Measurements from ENCODE around the gene AP1S3. TPM values are rescaled to one million over a fixed set of nuclear protein-coding genes. Genes with fewer than 3 reads are reported as not detected.

The AP1S3 gene
- total RNA-seq, 1 donor from 2014 or later = 5.1 TPM

GRCh38 chr2:223800908-223801307 is 36.5 kb downstream of the AP1S3 start:
- no peaks in the 10 kb centered on the region for H3K4me1 Mint-ChIP-seq
- H3F3A ChIP-seq (ENCODE audit: low read depth) = no peaks in the 10 kb centered on the region
- no peak overlapping the region for H3K9ac ChIP-seq
- H3K9me3 Mint-ChIP-seq = no peaks in the 10 kb centered on the region
- no peak overlapping the region for H2AFZ ChIP-seq (replicated peaks)
- no peaks in the 10 kb centered on the region for H3K9me3 ChIP-seq (ENCODE audit: low read depth)
- no peaks in the 10 kb centered on the region for H3K4me1 ChIP-seq
- H3K27ac Mint-ChIP-seq = no peak overlapping the region
- H3K36me3 Mint-ChIP-seq = no peaks in the 10 kb centered on the region
- no peaks in the 10 kb centered on the region for H3K79me2 ChIP-seq (ENCODE audit: low read depth)
- no peak overlapping the region for H3K27ac ChIP-seq
- H3K27me3 Mint-ChIP-seq (ENCODE audit: insufficient read depth, low read depth) = no peaks in the 10 kb centered on the region
- no peaks in the 10 kb centered on the region for H3K36me3 ChIP-seq
- TF ChIP-seq EZH2 (IDR thresholded peaks at IDR 0.05) (no peak), CTCF (IDR thresholded peaks at IDR 0.05) (no peak), EZH2phosphoT487 (IDR thresholded peaks at IDR 0.05) (no peak)
- no peaks in the 10 kb centered on the region for H4K20me1 ChIP-seq (ENCODE audit: low read depth)
- no peaks in the 10 kb centered on the region for H3K27me3 ChIP-seq
- H3K4me3 Mint-ChIP-seq = no peak overlapping the region
- H3K4me2 ChIP-seq = no peak overlapping the region
- DNase-seq (ENCODE audit: low spot score) = no peak
- H3K4me3 ChIP-seq = no peak overlapping the region

- Histone ChIP-seq H3K27ac (no peak overlapping the region), H3K4me3 (no peak overlapping the region), H3K9me3 (ENCODE audit: low read depth) (no peaks in the 10 kb centered on the region), H2AFZ (replicated peaks) (no peak overlapping the region), H3K9ac (no peak overlapping the region), H3K4me1 (no peaks in the 10 kb centered on the region), H3K79me2 (ENCODE audit: low read depth) (no peaks in the 10 kb centered on the region), H3K36me3 (no peaks in the 10 kb centered on the region), H3K4me2 (no peak overlapping the region), H4K20me1 (ENCODE audit: low read depth) (no peaks in the 10 kb centered on the region), H3F3A (ENCODE audit: low read depth) (no peaks in the 10 kb centered on the region), H3K27me3 (no peaks in the 10 kb centered on the region)
- no peak overlapping the region for H3K4me3 Mint-ChIP-seq
- H3K27ac Mint-ChIP-seq = no peak overlapping the region
- H3K36me3 Mint-ChIP-seq = no peaks in the 10 kb centered on the region
- peaks cover 3% of the 10 kb centered on the region for H3K27me3 Mint-ChIP-seq (ENCODE audit: insufficient read depth, low read depth)
- H3K9me3 Mint-ChIP-seq = peaks cover 2% of the 10 kb centered on the region
- peak; percentile 39 for DNase-seq (ENCODE audit: low spot score)
- H3K4me1 Mint-ChIP-seq = no peaks in the 10 kb centered on the region
- TF ChIP-seq EZH2phosphoT487 (IDR thresholded peaks at IDR 0.05) (no peak), CTCF (IDR thresholded peaks at IDR 0.05) (peak; percentile 65)
Observed at GRCh38 chr2:223797811-223798721, 39.3 kb downstream of the AP1S3 start.

- no peaks in the 10 kb centered on the region for H4K20me1 ChIP-seq (ENCODE audit: low read depth)
- Mint-ChIP-seq H3K27me3 (ENCODE audit: insufficient read depth, low read depth) (peaks cover 3% of the 10 kb centered on the region), H3K4me3 (no peak overlapping the region), H3K36me3 (no peaks in the 10 kb centered on the region), H3K27ac (no peak overlapping the region), H3K4me1 (no peaks in the 10 kb centered on the region), H3K9me3 (peaks cover 2% of the 10 kb centered on the region)
- H3K9me3 ChIP-seq (ENCODE audit: low read depth) = no peaks in the 10 kb centered on the region
- H3K4me3 ChIP-seq = no peak overlapping the region
- no peak overlapping the region for H3K27ac ChIP-seq
- H3K4me2 ChIP-seq = no peak overlapping the region
- no peak for DNase-seq (ENCODE audit: low spot score)
- H3K4me1 ChIP-seq = no peaks in the 10 kb centered on the region
- H3K36me3 ChIP-seq = no peaks in the 10 kb centered on the region
- H3F3A ChIP-seq (ENCODE audit: low read depth) = no peaks in the 10 kb centered on the region
- TF ChIP-seq CTCF (IDR thresholded peaks at IDR 0.05) (no peak), EZH2phosphoT487 (IDR thresholded peaks at IDR 0.05) (no peak), EZH2 (IDR thresholded peaks at IDR 0.05) (no peak)
- H2AFZ ChIP-seq (replicated peaks) = no peak overlapping the region
- no peaks in the 10 kb centered on the region for H3K27me3 ChIP-seq
- no peak overlapping the region for H3K9ac ChIP-seq
- H3K79me2 ChIP-seq (ENCODE audit: low read depth) = no peaks in the 10 kb centered on the region
Observed at GRCh38 chr2:223797037-223797436, 40.3 kb downstream of the AP1S3 start.
